ENCODE measurements around the gene SSRP1.

DNA sequence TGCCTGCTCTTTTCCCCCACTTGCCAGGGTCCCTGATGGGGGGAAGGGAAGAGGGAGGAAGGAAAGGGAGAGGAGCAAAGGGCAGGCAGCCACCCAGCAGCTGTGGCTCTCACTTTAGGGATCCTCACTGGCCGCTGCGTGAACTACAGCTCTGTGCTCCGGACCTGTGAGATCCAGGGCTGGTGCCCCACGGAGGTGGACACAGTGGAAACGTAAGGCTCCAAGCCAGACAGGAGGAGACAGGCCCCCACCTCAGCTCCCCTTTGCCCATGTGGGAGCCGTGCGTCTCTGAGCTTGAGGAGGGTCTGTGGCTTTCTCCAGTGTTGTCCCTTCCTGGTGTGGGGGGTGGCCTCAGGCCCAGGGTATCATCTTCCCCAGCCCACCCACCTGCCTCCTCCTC lies 12.4 kb upstream of the SSRP1 start:
- TF ChIP-seq, protein P1, sequence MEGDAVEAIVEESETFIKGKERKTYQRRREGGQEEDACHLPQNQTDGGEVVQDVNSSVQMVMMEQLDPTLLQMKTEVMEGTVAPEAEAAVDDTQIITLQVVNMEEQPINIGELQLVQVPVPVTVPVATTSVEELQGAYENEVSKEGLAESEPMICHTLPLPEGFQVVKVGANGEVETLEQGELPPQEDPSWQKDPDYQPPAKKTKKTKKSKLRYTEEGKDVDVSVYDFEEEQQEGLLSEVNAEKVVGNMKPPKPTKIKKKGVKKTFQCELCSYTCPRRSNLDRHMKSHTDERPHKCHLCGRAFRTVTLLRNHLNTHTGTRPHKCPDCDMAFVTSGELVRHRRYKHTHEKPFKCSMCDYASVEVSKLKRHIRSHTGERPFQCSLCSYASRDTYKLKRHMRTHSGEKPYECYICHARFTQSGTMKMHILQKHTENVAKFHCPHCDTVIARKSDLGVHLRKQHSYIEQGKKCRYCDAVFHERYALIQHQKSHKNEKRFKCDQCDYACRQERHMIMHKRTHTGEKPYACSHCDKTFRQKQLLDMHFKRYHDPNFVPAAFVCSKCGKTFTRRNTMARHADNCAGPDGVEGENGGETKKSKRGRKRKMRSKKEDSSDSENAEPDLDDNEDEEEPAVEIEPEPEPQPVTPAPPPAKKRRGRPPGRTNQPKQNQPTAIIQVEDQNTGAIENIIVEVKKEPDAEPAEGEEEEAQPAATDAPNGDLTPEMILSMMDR (IDR thresholded peaks at IDR 0.05): no peak
- TF ChIP-seq ZFX (IDR thresholded peaks at IDR 0.05; ENCODE audit: borderline replicate concordance): no peak

Measured in 22Rv1 (cell line).